Measurements from ENCODE around the gene TMEM59L. TPM values are rescaled to one million over a fixed set of nuclear protein-coding genes. Genes with fewer than 3 reads are reported as not detected.
A peak's percentile ranks its signal among the peaks of the same experiment; 100 is the strongest.

The TMEM59L gene
- total RNA-seq, 4 donors from 2014 or later, result 0.96 to 4.0 (median 2.0) TPM

DNA sequence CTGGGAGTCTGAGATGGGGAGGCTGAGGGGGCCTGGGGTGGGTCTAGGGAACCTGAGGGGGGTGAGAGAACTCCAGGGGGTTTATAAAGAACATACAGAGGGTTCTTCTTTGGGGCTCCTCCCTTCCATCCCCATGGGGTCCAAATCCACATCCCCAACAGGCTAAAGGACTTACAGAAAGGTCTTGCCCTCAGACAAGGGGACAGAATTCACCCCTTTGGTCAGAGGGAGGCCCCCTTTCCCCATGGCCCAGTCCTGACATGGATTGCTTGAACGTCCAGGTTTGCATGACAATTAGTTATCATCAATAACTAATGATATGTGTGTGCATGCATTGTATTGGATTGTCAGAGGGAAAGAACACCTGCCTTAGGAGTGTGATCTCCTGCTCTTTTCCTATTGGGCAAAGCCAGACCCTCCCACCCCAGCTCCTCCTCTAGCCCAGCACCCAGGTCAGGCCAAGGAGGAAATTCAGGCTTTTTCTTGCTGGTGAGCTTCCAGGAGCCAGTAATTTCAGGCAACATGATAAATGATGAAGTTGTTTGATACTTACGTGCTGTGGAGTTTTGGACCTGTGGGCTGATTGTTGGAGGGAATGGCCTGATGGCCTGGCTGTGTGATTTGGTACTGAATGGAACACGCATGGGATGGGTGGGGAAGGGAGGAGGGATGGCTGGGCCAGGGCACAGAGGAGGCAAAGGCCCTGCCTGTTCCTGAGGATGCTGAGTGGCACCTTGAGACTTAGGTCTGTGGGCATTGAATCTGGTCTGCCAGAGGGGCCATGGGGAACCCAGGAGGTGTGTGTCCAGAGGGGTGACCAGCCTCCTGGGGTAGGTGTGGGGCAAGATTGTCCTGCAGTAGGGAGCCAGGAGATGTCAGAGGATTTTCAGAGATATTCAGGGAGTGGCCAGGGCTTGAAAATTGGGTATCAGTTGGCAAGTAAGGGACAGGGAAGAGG is 25.3 kb downstream of the TMEM59L start:
- Histone ChIP-seq H3K9me3 (no peaks in the 10 kb centered on the region), H3K36me3 (peaks cover 0 to 5% of the 10 kb centered on the region in 2 donors), H3K27me3 (no peaks in the 10 kb centered on the region), H3K27ac (peak overlapping the region; percentile 55 to 89 (median 86)), H3K4me1 (peaks cover 0 to 42% (median 7%) of the 10 kb centered on the region in 3 donors), H3K4me3 (peak overlapping the region; percentile 62 to 73)
- WGBS, 2 donors (ENCODE audit: low coverage in 1 of 2), result 18% methylated on average over 3 of the region's 3 CpGs; no CpG with 5 or more reads in 1 of the 2 donors
- ATAC-seq, result no peak
- no peak for TF ChIP-seq POLR2A (IDR thresholded peaks at IDR 0.05)
- no peak for TF ChIP-seq EP300 (IDR thresholded peaks at IDR 0.05)
- TF ChIP-seq, protein P1, sequence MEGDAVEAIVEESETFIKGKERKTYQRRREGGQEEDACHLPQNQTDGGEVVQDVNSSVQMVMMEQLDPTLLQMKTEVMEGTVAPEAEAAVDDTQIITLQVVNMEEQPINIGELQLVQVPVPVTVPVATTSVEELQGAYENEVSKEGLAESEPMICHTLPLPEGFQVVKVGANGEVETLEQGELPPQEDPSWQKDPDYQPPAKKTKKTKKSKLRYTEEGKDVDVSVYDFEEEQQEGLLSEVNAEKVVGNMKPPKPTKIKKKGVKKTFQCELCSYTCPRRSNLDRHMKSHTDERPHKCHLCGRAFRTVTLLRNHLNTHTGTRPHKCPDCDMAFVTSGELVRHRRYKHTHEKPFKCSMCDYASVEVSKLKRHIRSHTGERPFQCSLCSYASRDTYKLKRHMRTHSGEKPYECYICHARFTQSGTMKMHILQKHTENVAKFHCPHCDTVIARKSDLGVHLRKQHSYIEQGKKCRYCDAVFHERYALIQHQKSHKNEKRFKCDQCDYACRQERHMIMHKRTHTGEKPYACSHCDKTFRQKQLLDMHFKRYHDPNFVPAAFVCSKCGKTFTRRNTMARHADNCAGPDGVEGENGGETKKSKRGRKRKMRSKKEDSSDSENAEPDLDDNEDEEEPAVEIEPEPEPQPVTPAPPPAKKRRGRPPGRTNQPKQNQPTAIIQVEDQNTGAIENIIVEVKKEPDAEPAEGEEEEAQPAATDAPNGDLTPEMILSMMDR (IDR thresholded peaks at IDR 0.05), result peak in 2 of 4 experiments; percentile 11 to 27
- no peak for TF ChIP-seq POLR2AphosphoS5 (IDR thresholded peaks at IDR 0.05)

DNA sequence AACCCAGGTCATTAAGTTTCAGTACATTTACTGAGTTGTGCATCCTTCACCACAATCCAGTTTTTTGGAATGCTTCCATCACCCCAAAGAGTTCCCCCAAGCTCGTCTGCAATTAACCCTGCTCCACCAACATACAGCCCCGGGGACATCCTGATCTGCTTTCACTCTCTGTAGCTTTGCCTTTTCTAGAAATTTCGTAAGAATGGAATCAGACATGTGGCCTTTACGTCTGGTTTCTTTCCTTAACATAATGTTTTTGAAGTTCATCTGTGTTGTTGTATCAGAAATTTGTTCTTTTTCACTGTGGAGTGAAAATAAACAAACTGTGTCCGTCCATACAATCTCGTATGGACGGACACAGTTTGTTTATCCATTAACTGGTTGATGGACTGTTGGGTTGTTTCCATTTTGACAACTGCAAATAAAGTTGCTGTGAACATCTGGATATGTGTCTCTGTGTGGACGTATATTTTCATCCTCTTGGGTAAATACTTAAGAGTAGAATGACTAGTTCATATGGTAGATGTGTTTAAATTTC is 27.1 kb downstream of the TMEM59L start:
- no peak for ATAC-seq
- 37 to 51% methylated on average over 5 to 8 of the region's 8 CpGs for WGBS, 2 donors (ENCODE audit: low coverage in 1 of 2)
- TF ChIP-seq, protein P1 (IDR thresholded peaks at IDR 0.05), result no peak
- TF ChIP-seq POLR2AphosphoS5 (IDR thresholded peaks at IDR 0.05), result no peak
- no peak for TF ChIP-seq POLR2A (IDR thresholded peaks at IDR 0.05)
- no peak for TF ChIP-seq EP300 (IDR thresholded peaks at IDR 0.05)
- peak overlapping the region in 1 of 4 donors; percentile 38 for H3K27ac ChIP-seq
- no peaks in the 10 kb centered on the region for H3K9me3 ChIP-seq
- H3K4me1 ChIP-seq, result peaks cover 0 to 51% (median 12%) of the 10 kb centered on the region in 3 donors
- no peaks in the 10 kb centered on the region for H3K27me3 ChIP-seq
- no peak overlapping the region for H3K4me3 ChIP-seq
- peaks cover 0 to 5% of the 10 kb centered on the region in 2 donors for H3K36me3 ChIP-seq

DNA sequence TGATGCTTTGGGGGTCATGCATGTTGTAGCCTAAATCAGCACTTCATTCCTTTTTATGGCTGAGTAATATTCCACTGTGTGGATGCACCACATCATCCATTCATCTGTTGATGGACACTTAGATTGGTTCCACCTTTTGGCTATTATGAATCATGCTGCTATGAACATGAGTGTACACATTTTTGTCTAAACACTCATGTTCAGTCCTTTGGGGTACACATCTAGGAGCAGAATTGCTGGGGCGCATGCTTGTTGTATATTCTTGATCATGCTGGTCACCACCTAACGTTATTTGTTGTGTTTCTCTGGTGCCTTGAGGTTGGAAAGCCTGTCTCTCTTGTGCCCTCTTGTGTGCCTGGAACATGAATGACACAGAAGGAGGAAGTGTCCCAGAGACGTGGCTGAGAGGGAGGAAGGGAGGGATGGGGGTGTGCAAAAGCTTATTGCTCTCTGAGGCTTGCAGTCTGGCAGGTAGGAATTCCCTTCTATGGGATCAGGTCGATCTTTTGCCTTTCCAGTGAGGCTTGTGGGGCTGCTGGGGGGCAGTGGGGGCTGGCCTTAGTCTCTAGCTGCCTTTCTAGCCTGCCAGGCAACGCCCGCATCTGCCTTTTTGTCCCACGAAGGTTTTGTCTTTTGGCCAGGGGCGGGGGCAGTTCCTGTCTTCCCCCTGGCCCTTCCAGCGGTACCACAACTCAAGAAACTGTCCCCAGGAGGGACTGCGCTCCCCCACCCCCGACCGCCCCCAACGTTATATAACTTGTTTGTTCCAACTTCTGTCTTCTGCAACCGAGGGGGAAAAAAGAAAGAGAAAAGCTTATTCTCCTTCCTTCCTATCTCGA is 31.7 kb downstream of the TMEM59L start:
- peak overlapping the region in 1 of 2 donors; percentile 33 for H3K4me3 ChIP-seq
- H3K4me1 ChIP-seq, result peaks cover 2 to 64% (median 26%) of the 10 kb centered on the region in 3 donors
- WGBS, 2 donors (ENCODE audit: low coverage in 1 of 2), result 43% methylated on average over 2 to 10 of the region's 15 CpGs

DNA sequence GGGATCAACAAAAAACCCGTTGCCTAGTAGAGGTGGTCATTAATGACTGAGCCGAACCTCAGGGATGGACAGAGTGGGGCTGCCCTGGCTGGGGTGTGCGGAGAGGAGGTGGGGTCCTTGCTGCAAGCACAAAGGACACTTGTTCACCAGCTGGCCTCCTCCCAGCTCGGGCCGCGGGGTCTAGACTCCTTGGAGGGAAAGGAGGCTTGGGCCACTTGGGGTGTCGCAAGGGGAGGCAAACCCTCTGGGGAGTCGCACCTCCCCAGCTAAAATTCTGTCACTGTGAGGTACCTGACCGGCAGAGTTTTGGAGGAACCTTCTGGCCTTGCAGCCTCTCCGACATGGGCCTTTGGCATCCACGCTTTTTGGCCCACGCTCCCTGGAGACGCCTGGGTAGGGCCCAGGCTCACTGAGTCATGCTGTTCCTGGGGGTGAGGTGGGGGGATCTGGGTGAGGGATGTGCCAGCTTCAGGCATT is 32.4 kb downstream of the TMEM59L start:
- Histone ChIP-seq H3K4me3 (peak overlapping the region in 1 of 2 donors; percentile 33), H3K27ac (peak overlapping the region in 3 of 4 donors; percentile 67 to 73 (median 71)), H3K27me3 (no peaks in the 10 kb centered on the region), H3K36me3 (peaks cover 0 to 5% of the 10 kb centered on the region in 2 donors), H3K9me3 (no peaks in the 10 kb centered on the region), H3K4me1 (peaks cover 2 to 64% (median 32%) of the 10 kb centered on the region in 3 donors)
- ATAC-seq, result no peak
- TF ChIP-seq POLR2A (IDR thresholded peaks at IDR 0.05) (no peak), POLR2AphosphoS5 (IDR thresholded peaks at IDR 0.05) (no peak), EP300 (IDR thresholded peaks at IDR 0.05) (no peak)
- TF ChIP-seq, protein P1 (IDR thresholded peaks at IDR 0.05), result no peak
- WGBS, 2 donors (ENCODE audit: low coverage in 1 of 2), result 68% methylated on average over 4 of the region's 13 CpGs; no CpG with 5 or more reads in 1 of the 2 donors

More for the DNA sequence above, 31.7 kb downstream of the TMEM59L start:
- TF ChIP-seq POLR2AphosphoS5 (IDR thresholded peaks at IDR 0.05), result no peak
- TF ChIP-seq, protein P1 (IDR thresholded peaks at IDR 0.05), result no peak
- TF ChIP-seq EP300 (IDR thresholded peaks at IDR 0.05), result no peak
- TF ChIP-seq POLR2A (IDR thresholded peaks at IDR 0.05), result no peak
- Histone ChIP-seq H3K27me3 (no peaks in the 10 kb centered on the region), H3K27ac (peak overlapping the region in 3 of 4 donors; percentile 67 to 73 (median 71)), H3K9me3 (no peaks in the 10 kb centered on the region), H3K36me3 (peaks cover 0 to 5% of the 10 kb centered on the region in 2 donors)
- no peak for ATAC-seq
